Measurements from ENCODE around the gene FAM186B. TPM values are rescaled to one million over a fixed set of nuclear protein-coding genes. Genes with fewer than 3 reads are reported as not detected.

FAM186B gene
- total RNA-seq, 1 donor from 2014 or later = 0.36 TPM

DNA sequence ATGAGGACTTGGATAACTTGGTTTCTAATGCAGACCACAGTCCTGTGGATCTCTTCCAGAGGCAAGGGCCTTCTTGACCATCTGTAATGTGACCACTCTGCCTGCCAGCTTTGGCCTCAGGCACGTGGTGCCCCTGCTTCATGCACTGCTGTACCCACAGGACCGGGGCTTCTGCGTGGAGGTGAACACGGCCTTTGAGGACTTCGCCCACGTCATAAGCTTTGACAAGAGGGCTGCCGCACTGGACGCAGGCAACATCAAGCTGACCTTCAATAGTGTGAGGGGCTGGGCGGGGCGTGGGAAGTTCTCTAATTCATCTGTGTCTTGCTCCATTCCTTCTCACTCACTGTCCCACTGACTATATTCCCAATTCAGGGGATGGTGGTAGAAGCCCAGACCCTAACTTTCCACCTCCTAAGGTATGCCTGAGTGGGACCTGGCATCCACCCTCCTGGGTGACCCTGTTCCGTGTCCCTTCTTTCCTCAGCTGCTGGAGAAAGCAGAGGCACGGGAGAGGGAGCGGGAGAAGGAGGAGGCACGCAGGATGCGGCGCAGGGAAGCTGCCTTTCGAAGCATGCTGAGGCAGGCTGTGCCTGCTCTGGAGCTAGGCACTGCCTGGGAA lies 36.4 kb upstream of the FAM186B start:
- ATAC-seq = no peak
- no peak for DNase-seq (ENCODE audit: low spot score)
- intact Hi-C loops (cut with DNase I) = no loop called here

DNA sequence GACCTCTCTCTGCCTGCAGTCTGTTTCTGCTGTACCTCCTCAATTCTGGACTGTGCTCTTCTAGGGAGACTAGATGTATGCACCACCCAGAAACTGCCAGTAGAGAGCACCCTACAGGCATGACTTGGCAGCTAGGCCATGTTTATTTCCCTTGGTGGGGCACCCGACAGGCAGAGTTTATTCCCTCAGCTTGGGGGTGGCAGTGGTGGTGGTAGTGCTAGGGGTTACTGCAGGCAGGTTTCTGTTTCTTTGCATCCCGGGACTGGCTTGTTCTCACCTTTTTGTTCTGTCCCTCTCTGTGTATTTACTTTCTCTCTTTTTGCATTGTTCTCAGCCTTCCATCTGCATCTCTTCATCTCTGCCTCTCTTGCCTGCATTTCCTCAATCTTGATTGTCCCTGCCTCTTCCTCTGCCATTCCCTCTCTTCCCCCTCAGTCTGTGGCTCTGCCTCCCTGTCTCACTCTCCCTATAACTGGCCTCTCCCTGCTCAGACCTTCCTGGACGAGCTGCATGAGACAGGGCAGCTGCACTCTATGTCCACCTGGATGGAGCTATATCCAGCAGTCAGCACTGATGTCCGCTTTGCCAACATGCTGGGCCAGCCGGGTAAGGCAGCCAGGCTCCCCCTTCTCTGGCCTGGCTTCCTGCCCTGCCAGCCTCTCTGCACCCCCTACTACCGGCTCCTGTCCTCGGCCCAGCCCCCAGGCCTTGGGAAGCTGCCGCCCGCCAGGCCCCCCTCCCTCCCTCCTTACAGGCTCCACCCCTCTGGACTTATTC lies 31.7 kb upstream of the FAM186B start:
- ATAC-seq (peak; percentile 88), DNase-seq (ENCODE audit: low spot score) (no peak)
- intact Hi-C loops (cut with DNase I) = no loop called here

DNA sequence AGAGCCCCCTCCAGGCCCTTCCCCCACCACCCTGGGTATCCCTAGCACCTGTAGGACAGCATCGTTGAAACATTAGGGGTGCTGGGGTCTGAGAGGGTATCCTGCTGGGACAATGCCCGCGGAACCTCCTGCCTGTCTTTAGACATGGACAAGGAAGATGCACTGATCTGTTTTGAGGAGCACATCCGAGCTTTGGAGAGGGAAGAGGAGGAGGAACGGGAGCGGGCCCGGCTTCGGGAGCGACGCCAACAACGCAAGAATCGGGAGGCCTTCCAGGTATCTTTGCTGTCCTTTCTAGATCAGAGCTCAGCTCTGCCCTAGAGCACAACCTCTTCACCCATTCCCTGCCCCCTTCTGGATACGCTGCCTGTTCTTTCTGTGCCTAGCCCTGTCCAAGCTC lies 31.1 kb upstream of the FAM186B start:
- no peak for DNase-seq (ENCODE audit: low spot score)
- no peak for ATAC-seq
- intact Hi-C loops (cut with DNase I) = no loop called here

DNA sequence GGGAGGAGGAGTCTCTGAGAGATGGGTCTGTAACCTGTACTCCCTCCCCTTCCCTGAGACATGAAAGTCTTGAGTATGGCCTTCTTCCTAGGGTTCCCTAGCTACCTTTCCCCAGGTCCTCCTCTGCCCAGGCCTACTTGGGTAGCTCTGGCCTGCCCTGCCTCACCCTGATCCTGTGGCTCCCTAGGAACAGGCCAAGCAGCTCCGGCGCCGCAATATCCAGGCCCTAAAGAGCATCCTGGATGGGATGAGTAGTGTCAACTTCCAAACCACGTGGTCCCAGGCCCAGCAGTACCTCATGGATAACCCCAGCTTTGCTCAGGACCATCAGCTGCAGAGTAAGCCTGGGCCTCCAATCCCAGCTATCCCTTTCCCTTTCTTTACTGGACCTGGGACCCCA lies 30.2 kb upstream of the FAM186B start:
- ATAC-seq = no peak
- no peak for DNase-seq (ENCODE audit: low spot score)
- intact Hi-C loops (cut with DNase I) = no loop called here

DNA sequence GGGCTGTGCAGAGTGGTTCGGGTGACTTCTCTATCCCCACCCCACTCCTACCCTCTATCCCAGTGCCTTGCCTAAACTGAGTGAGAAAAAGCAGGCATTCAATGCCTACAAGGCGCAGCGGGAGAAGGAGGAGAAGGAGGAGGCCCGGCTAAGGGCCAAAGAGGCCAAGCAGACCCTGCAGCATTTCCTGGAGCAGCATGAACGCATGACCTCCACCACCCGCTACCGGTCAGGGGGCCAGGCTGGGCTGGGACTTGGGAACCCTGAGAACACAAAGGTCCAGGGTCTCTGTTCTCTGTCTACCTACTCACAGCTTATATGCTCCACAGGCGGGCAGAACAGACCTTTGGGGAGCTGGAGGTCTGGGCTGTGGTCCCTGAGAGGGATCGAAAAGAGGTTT lies 29.6 kb upstream of the FAM186B start:
- intact Hi-C loops (cut with DNase I) = no loop called here

DNA sequence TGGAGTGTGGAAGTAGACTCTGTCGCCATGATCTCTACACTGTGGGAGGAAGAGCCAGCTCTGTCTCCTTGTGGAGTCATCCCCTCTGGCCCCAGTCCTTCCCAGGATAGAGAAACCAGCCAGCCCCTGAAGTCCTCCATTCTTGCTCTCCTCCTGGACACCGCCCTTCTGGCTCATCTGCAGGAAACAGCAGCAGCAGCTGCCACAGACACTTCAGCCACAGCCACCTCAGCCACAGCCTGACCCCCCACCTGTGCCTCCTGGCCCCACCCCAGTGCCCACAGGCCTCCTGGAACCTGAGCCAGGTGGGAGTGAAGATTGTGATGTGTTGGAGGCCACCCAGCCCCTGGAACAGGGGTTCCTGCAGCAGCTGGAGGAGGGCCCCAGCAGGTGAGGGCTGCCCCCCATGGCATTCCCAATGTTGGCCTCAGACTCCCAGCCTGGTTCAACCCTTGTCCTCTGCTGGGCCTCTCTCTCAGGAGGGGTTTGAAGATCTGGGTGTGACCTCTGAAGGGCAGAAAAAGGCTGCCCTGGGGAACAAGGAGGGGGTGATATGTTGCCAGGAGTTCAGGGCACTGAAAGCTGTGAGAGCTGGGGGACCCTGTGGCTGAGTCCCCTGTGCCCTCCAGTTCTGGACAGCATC lies 28.4 kb upstream of the FAM186B start:
- intact Hi-C loops (cut with DNase I) = no loop called here
- ATAC-seq (no peak), DNase-seq (ENCODE audit: low spot score) (no peak)

More for the DNA sequence above, 29.6 kb upstream of the FAM186B start:
- no peak for DNase-seq (ENCODE audit: low spot score)
- ATAC-seq = no peak

DNA sequence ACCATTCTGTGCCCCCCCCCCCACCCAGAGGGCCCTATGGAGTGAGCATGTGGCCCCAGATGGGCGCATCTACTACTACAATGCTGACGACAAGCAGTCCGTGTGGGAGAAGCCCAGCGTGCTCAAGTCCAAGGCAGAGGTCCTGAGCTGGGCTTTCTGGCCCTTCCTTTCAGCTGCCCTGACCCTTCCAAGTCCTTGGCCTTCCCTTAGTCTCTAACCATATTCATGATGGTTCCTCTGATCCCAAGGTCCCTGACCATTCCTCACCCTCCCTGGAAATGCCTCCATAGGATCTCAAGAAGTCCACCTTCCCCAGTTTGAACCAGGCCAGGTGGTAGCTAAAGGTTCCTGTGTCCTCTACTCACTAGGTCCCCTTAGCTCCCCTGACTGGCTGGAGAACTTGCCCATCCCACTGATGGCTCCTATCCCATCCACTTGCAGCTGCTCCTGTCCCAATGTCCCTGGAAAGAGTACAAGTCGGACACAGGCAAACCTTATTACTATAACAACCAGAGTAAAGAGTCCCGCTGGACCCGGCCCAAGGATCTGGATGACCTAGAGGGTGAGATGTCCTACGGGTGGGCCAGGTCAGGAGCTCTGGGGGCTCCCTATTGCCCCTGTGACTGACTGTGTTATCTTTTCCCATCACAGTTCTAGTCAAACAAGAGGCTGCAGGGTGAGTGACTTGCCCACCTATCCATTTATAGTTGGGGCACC lies 27.7 kb upstream of the FAM186B start:
- ATAC-seq (no peak), DNase-seq (ENCODE audit: low spot score) (no peak)
- intact Hi-C loops (cut with DNase I) = no loop called here

DNA sequence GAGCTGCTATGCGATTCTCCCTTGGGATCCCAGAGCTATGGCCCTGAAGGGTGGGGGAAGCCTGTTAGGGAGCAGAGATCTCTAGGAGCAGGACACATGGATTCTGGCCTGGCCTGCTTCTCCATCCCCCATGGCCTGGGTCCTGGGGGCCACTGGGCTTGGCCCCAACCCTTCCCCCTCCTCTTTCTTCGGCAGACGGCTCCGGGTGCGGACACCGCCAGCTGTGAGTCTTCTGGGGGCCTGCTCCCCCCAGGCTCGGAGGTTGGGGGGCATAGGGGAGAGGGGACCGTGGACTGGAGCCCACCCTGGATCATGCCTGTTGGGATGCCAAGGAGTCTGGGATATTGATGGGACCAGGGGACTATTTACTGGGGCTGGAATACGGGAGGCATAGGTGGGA lies 27.0 kb upstream of the FAM186B start:
- ATAC-seq (no peak), DNase-seq (ENCODE audit: low spot score) (no peak)
- intact Hi-C loops (cut with DNase I) = no loop called here

DNA sequence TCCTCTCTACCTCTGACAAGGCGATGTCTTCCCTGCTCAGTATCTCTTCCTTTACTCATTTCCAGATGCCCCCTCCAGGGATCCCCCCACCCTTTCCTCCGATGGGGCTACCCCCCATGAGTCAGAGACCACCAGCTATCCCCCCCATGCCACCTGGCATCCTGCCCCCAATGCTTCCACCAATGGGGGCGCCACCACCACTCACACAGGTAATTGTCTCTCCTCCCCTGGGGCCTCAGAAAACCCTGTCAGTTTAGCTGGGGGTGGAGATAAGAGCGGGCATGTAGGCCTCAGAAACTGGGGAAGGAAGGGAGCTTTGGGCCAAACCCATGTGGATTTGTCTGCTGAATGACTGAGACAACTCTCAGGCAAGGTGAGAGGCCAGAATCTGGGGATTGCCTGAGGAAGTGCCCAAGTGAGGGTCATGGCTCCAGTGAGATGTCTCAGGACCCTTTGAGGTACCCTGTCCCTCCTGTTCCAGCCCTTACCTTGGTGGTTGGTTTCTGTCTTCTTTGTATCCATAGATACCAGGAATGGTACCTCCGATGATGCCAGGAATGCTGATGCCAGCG lies 26.0 kb upstream of the FAM186B start:
- intact Hi-C loops (cut with DNase I) = no loop called here
- no peak for ATAC-seq
- DNase-seq (ENCODE audit: low spot score) = no peak

DNA sequence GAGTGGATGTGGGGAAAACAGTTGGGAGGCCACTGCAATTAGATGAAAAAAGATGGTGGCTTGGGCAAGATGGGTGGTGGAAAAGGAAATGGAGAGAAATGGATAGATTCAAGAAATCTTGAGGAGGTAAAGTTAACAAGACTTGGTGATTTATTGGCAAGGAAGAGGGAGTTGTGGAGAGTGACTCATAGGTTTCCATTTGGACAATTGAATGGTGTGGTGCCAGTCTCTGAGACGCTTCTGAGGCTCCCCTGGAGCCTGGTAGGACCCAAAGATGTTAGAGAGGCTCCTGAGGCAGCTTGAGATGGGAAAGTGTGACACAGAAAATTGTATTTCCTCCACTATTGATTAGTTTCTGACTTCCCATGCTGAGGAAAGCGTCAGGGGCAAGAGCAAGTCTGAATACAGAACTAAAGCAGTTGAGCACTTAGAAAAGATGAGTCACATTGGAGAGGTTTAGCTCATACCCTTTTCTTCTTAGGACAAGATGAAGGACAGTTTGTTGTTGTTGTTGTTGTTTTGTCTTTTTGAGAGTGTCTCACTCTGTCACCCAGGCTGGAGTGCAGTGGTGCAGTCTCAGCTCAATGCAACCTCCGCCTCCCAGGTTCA lies 22.4 kb upstream of the FAM186B start:
- no peak for DNase-seq (ENCODE audit: low spot score)
- ATAC-seq = no peak
- intact Hi-C loops (cut with DNase I) = no loop called here

DNA sequence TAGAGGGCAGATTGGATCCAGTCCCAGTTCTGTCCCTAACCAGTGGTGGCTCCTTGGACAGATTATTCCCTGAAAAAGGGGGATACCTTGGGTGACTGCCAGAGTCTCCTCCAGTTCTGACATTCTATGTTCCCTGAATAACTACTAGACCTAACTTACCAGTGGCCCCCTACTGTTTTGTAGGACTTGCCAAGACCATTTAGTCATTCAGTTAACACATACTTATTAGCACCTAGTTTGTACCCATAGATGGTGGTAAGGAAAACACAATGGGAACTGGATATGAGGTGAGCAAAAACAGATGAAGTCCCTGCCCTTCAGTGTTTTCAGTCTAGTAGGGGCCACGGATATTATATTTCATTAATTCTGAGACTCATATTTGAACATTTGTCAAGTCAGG lies 21.4 kb upstream of the FAM186B start:
- intact Hi-C loops (cut with DNase I) = no loop called here
- ATAC-seq = no peak
- no peak for DNase-seq (ENCODE audit: low spot score)

DNA sequence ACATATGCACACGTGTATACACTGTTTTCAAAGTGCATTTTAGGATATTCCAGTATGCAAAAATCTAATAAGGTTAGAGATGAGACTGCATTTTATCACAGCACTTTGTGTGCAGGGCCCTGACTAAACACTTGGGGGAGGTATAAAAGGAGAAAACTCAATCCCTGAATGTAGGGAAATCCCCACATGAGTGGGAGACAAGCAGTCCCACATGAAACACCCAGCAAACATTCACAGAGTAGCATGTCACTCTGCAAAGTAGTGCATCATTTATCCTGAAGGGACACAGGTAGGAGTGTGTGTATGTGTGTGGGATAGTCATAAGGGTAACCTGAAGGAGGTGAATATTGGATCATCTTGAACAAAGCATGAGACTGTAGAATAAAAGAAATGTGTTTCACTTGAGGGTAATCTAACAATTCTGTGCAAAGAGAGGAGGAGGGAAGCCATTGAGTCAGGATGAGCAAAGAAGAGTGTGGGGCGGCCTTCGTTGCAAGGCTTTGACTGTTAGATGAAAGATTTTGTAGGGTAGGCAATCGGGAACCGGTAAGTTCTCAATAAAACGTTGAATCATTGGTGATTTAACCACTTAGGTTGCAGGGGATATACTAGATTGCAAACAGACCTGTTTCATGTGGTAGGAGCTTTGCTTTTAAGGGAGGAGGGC lies 20.9 kb upstream of the FAM186B start:
- no peak for DNase-seq (ENCODE audit: low spot score)
- ATAC-seq = no peak
- intact Hi-C loops (cut with DNase I) = no loop called here

DNA sequence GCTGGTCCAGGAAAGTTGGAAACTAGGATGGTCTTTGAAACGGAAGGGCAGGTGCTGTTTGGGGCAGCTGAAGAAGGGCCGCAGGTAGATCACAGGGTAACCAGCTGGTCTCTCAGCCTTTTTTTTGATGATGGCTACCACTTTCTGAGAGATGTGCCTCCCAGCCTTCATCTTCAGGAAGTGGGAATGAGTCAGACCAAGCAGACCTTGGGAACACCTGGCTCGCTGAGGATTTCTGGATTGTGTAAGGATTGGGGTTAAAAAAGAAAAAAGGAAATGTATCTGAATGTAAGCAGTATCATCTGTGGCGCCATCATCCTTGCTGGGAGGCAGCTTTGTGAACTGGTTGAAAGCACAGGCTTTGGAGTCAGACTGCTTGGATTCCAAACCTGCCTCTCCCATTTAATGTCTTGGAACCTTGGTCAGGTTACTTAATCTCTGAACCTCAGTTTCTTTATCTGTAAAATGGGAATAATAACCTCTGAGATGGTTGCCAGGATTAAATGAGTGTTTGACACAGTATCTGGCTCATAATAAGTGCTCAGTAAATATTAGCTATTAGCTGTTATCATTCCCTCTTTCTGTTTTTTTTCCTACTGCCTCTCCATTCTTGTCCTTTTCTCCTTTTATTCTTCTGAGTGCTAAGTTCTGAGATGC lies 19.6 kb upstream of the FAM186B start:
- no peak for ATAC-seq
- intact Hi-C loops (cut with DNase I) = no loop called here

DNA sequence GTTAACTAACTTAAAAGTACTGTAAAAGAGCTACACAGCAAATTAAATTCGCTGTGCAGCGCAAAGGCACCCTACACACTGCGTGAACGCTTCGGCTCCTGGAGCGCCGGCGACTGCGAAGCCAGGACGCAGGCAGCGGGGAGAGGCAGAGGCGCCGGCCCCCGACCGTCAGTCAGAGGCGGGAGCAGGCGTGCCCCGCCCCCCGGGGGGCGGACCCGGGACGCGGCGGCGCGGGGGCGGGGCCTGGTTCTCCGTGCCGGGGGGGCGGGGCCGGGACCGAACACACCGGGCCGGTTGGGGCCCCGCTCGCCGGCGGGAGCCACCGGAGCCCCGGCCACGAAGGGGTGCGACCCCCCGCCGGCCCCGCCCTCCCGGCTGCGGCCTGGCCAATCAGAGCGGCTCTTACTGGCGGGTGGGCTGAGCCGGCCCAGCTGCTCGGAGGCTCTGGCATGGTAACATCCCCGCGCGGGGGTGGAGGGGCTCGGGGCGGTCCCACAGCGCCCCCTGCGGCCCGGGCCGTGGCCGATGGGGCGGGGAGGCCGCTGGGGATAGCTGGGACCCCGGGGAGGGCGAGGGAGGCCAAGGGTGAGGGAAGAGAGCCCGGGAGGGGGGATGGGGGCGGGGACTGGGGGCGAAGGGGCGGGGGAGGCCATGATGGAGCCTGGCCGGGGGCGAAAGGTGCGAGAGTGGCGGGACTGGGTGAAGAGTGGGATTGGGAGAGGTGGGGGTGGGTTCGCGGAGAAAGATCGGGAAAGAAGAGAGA lies 17.9 kb upstream of the FAM186B start, which contains the start of gene PRPF40B:
TSS of gene PRPF40B (plus strand) at position 420 of the 763 bp plus-strand sequence. CDS start at position 450, 30 bp downstream.
- DNase-seq (ENCODE audit: low spot score) = peak; percentile 90

More for the DNA sequence above, 19.6 kb upstream of the FAM186B start:
- DNase-seq (ENCODE audit: low spot score) = no peak

DNA sequence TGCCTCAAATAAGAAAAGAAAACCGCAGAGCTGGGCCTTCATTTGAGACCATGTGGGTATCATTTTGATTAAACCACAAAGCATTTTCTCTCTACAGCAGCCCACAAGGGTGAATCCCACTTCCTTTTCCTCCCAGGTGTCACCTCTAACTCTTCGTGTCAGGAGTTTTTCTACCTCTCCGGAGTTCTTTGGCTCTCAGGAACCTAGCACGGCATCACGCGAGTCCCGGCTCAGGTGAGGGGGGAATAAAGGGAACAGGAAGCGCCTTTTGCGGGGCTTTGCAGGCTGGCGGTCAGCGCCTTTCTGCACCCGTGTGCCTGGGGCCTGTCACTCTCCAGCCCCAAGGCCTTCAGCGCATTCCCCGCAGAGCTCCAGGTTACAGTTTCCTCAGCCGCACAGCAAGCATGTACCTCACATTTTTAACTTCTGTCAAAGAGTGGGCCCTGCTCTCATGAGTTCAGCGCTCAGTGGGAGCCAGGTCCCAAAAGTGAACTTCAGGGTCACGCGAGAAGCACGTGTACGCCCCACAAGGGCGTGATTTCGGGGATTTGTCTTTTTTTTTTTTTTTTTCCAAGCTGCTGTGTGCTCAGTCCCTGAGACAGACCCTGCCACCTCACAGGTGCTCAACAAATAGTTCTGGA lies 17.2 kb upstream of the FAM186B start:
- no peak for DNase-seq (ENCODE audit: low spot score)

More for the DNA sequence above, 17.9 kb upstream of the FAM186B start, which contains the start of gene PRPF40B:
- intact Hi-C loops (cut with DNase I) = no loop called here
- ATAC-seq = peak; percentile 93

DNA sequence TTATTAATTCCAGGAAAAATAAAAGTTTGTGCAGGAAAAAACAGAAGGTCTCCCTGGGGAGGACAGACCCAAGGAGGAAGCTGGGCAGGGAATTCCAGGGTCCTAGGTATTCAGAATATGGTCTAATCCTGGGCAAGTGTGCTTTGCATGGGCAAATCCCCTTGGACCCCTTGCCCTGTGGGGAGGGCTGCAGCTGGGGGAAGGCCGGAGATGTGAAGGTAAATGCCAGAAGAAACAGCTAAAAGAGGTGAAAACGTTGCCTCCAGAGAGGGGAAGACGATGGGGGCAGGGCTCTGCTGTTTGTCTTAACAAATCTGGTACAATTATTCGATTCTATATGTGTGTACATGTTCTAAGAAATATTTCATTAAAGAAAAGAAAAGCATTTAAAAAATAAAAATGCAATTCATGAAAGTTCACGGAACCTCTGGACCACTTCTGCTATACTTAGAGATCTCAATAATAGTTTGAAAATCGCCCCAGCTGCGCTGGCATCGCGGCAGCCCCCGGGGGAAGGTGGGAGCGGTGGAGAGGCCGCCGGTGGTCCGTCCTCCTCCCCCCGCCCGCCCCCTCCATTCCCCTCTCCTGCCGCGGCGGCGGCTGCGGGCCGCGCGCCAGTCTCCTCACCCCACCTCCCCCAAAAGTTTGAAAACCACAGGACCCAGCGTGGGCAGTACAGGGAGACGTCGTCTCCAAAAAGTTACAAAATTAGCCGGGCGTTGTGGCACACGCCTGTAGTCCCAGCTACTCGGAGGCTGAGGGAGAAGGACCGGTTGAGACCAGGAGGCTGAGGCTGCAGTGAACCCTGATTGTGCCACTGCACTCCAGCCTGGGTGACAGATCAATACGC lies 16.4 kb upstream of the FAM186B start:
- intact Hi-C loops (cut with DNase I) = no loop called here
- ATAC-seq = peak; percentile 34

More for the DNA sequence above, 17.2 kb upstream of the FAM186B start:
- intact Hi-C loops (cut with DNase I) = no loop called here
- peak; percentile 54 for ATAC-seq

More for the DNA sequence above, 16.4 kb upstream of the FAM186B start:
- DNase-seq (ENCODE audit: low spot score) = no peak

Measured in sciatic nerve (tissue), 2 donors.